Small intestine (tissue), 7 donors: Measurements from ENCODE around the gene KDM4B. TPM values are rescaled to one million over a fixed set of nuclear protein-coding genes. Genes with fewer than 3 reads are reported as not detected.

Experiments
- DNase-seq, 2 donors: peaks; one replicate each; pipeline versions ENCODE4 v3.0.0 to v3.0.0-alpha.2; 2013
- FAIRE-seq: peaks from 2 replicates; lab custom pipeline; 2012; peaks lifted over from hg19 to GRCh38; lab: Jason Lieb, UNC
- H3K27ac ChIP-seq, 3 donors: one replicate each; pipeline ENCODE4 v1.5.1; 2013; ENCODE audit warnings: low read length in 2 of 3, mild to moderate bottlenecking in 2 of 3, control low read depth in 1 of 3, inconsistent platforms in 1 of 3, low read depth in 1 of 3, moderate library complexity in 1 of 3
- H3K27me3 ChIP-seq, 3 donors: one replicate each; pipeline ENCODE4 v1.6.1; 2013; ENCODE audit warnings: low read length in 3 of 3, inconsistent platforms in 1 of 3; ENCODE audit not compliant: control insufficient read depth in 3 of 3, insufficient read depth in 3 of 3
- H3K36me3 ChIP-seq, 3 donors: one replicate each; pipeline ENCODE4 v1.6.1; 2013; ENCODE audit warnings: low read length in 3 of 3, inconsistent platforms in 1 of 3, low read depth in 1 of 3, mild to moderate bottlenecking in 1 of 3, moderate library complexity in 1 of 3; ENCODE audit not compliant: control insufficient read depth in 3 of 3, insufficient read depth in 2 of 3
- H3K4me1 ChIP-seq, 3 donors: one replicate each; pipeline ENCODE4 v1.6.1; 2013; ENCODE audit warnings: low read length in 2 of 3, inconsistent platforms in 1 of 3, low read depth in 1 of 3, mild to moderate bottlenecking in 1 of 3, moderate library complexity in 1 of 3; ENCODE audit not compliant: control insufficient read depth in 3 of 3, insufficient read depth in 2 of 3
- H3K4me3 ChIP-seq, 3 donors: one replicate each; pipeline ENCODE4 v1.5.1; 2013; ENCODE audit warnings: low read length in 3 of 3, control low read depth in 1 of 3, inconsistent platforms in 1 of 3, low read depth in 1 of 3, mild to moderate bottlenecking in 1 of 3, moderate library complexity in 1 of 3
- H3K9me3 ChIP-seq, 2 donors: one replicate each; pipeline ENCODE4 v1.6.1; 2013; ENCODE audit warnings: low read depth in 1 of 2, low read length in 1 of 2; ENCODE audit not compliant: control insufficient read depth in 2 of 2, insufficient read depth in 1 of 2
- WGBS, 3 donors: extraction: QIAGEN DNeasy Blood & Tissue Kit; methylation state at CpG; one replicate each; pipeline ENCODE4 v1.1.7; 2013; 5-methylcytosine and 5-hydroxymethylcytosine counted together
- polyA plus RNA-seq, 4 donors: library from polyadenylated mRNA; stranded (reverse) in 3 of 4; unstranded in 1 of 4; fragments of 200-250 nt in 3 of 4; fragments of 120-200 nt in 1 of 4; gene quantifications; one replicate each; pipeline versions ENCODE4 v1.2.1 to v1.2.3, GENCODE V29; 2013
- donor health status: healthy with polysubstance abuse.
- donor health status: control.
- donor health status: control.
- donor health status: Bipolar disorder and iron deficiency.
- donor health status: healthy.

The KDM4B gene
- polyA plus RNA-seq, 4 donors: 8.1 to 12.0 (median 10.6) TPM

- Histone ChIP-seq H3K36me3 (peaks cover 4 to 85% (median 10%) of the 10 kb centered on the region in 3 donors), H3K27me3 (no peaks in the 10 kb centered on the region), H3K4me1 (no peaks in the 10 kb centered on the region), H3K27ac (no peak overlapping the region), H3K9me3 (no peaks in the 10 kb centered on the region), H3K4me3 (no peak overlapping the region)
- DNase-seq (no peak), FAIRE-seq (no peak)
- 70 to 82% (median 81%) methylated on average over 13 to 14 of the region's 14 CpGs for WGBS, 3 donors
These were observed 69.8 kb downstream of the KDM4B start for GRCh38 chr19:5038631-5039271.

- FAIRE-seq: no peak
- WGBS, 3 donors: 96 to 97% (median 96%) methylated on average over 32 to 43 of the region's 43 CpGs
- Histone ChIP-seq H3K4me3 (no peak overlapping the region), H3K4me1 (no peaks in the 10 kb centered on the region), H3K36me3 (peaks cover 4 to 77% (median 10%) of the 10 kb centered on the region in 3 donors), H3K27ac (no peak overlapping the region), H3K27me3 (no peaks in the 10 kb centered on the region), H3K9me3 (no peaks in the 10 kb centered on the region)
- no peak for DNase-seq
These were observed 71.0 kb downstream of the KDM4B start for GRCh38 chr19:5039642-5040543.

- 91 to 95% (median 93%) methylated on average over 28 of the region's 28 CpGs for WGBS, 3 donors
- FAIRE-seq: no peak
These were observed 71.7 kb downstream of the KDM4B start for GRCh38 chr19:5040544-5041167.

GRCh38 chr19:5041168-5041912 is 72.4 kb downstream of the KDM4B start:
- DNase-seq (no peak), FAIRE-seq (no peak)
- H3K27me3 ChIP-seq: no peaks in the 10 kb centered on the region
- no peaks in the 10 kb centered on the region for H3K4me1 ChIP-seq
- no peak overlapping the region for H3K4me3 ChIP-seq
- H3K9me3 ChIP-seq: no peaks in the 10 kb centered on the region
- H3K36me3 ChIP-seq: peaks cover 4 to 70% (median 8%) of the 10 kb centered on the region in 3 donors
- no peak overlapping the region for H3K27ac ChIP-seq
- 86 to 92% (median 90%) methylated on average over 26 to 29 of the region's 29 CpGs for WGBS, 3 donors

More at GRCh38 chr19:5040544-5041167, 71.7 kb downstream of the KDM4B start:
- Histone ChIP-seq H3K36me3 (peaks cover 4 to 71% (median 10%) of the 10 kb centered on the region in 3 donors), H3K9me3 (no peaks in the 10 kb centered on the region), H3K4me1 (no peaks in the 10 kb centered on the region), H3K27me3 (no peaks in the 10 kb centered on the region), H3K4me3 (no peak overlapping the region), H3K27ac (no peak overlapping the region)
- DNase-seq: no peak

GRCh38 chr19:5041913-5042187 is 72.9 kb downstream of the KDM4B start:
- 93 to 97% (median 96%) methylated on average over 11 of the region's 11 CpGs for WGBS, 3 donors
- DNase-seq: no peak
- no peaks in the 10 kb centered on the region for H3K27me3 ChIP-seq
- no peaks in the 10 kb centered on the region for H3K9me3 ChIP-seq
- peaks cover 4 to 70% (median 8%) of the 10 kb centered on the region in 3 donors for H3K36me3 ChIP-seq
- H3K27ac ChIP-seq: no peak overlapping the region
- no peak overlapping the region for H3K4me3 ChIP-seq
- H3K4me1 ChIP-seq: no peaks in the 10 kb centered on the region
- no peak for FAIRE-seq

- Histone ChIP-seq H3K36me3 (peaks cover 4 to 71% (median 8%) of the 10 kb centered on the region in 3 donors), H3K27ac (no peak overlapping the region), H3K9me3 (no peaks in the 10 kb centered on the region), H3K4me1 (no peaks in the 10 kb centered on the region), H3K27me3 (no peaks in the 10 kb centered on the region), H3K4me3 (no peak overlapping the region)
- FAIRE-seq (no peak), DNase-seq (no peak)
- WGBS, 3 donors: 84 to 92% (median 90%) methylated on average over 18 of the region's 18 CpGs
These were observed 73.6 kb downstream of the KDM4B start for GRCh38 chr19:5042556-5042955.

- Histone ChIP-seq H3K4me1 (peaks cover 0 to 5% (median 2%) of the 10 kb centered on the region in 3 donors), H3K9me3 (no peaks in the 10 kb centered on the region), H3K27ac (no peak overlapping the region), H3K4me3 (no peak overlapping the region), H3K27me3 (no peaks in the 10 kb centered on the region), H3K36me3 (peaks cover 4 to 63% (median 8%) of the 10 kb centered on the region in 3 donors)
- DNase-seq (no peak), FAIRE-seq (no peak)
- WGBS, 3 donors: 92 to 95% (median 94%) methylated on average over 16 of the region's 16 CpGs
These were observed 76.1 kb downstream of the KDM4B start for GRCh38 chr19:5045029-5045428.

GRCh38 chr19:5045956-5046338 is 77.0 kb downstream of the KDM4B start:
- Histone ChIP-seq H3K27me3 (no peaks in the 10 kb centered on the region), H3K4me3 (no peak overlapping the region), H3K36me3 (peaks cover 2 to 60% (median 5%) of the 10 kb centered on the region in 3 donors), H3K9me3 (no peaks in the 10 kb centered on the region), H3K4me1 (peaks cover 0 to 5% (median 2%) of the 10 kb centered on the region in 3 donors), H3K27ac (no peak overlapping the region)
- WGBS, 3 donors: 33 to 76% (median 58%) methylated on average over 8 of the region's 8 CpGs
- DNase-seq (no peak), FAIRE-seq (no peak)
